ENCODE results near the gene DYSF. TPM values are rescaled to one million over a fixed set of nuclear protein-coding genes. Genes with fewer than 3 reads are reported as not detected.
"Not testable (repeated sequence)": the region's sequence is repeated elsewhere in the genome, so short reads cannot be mapped to it uniquely, and the experiment has no call there.

DYSF gene
- total and polyA plus RNA-seq, 8 donors: 1.1 to 5.5 (median 2.1) TPM

GRCh38 chr2:71483246-71483645 lies 29.9 kb downstream of the DYSF start:
- intact Hi-C loops (cut with DNase I): no loop called here
- Histone ChIP-seq H3K4me1 (no peaks in the 10 kb centered on the region), H3K27me3 (no peaks in the 10 kb centered on the region), H3K9me3 (no peaks in the 10 kb centered on the region), H3K4me3 (no peak overlapping the region), H3K36me3 (no peaks in the 10 kb centered on the region), H3K27ac (no peak overlapping the region)
- FAIRE-seq: no peak
- WGBS, 2 donors: 71 to 92% methylated on average over 10 of the region's 10 CpGs
- no peak for TF ChIP-seq CTCF (IDR thresholded peaks at IDR 0.05)
- no peak for ATAC-seq
- DNase-seq: no peak

GRCh38 chr2:71484354-71484753 lies 31.0 kb downstream of the DYSF start:
- no peak for TF ChIP-seq CTCF (IDR thresholded peaks at IDR 0.05)
- DNase-seq: no peak
- no peaks in the 10 kb centered on the region for H3K9me3 ChIP-seq
- no peaks in the 10 kb centered on the region for H3K4me1 ChIP-seq
- no peak for FAIRE-seq
- intact Hi-C loops (cut with DNase I): no loop called here
- WGBS, 2 donors: 78 to 89% methylated on average over 2 of the region's 2 CpGs
- no peak overlapping the region for H3K4me3 ChIP-seq
- no peaks in the 10 kb centered on the region for H3K36me3 ChIP-seq
- H3K27ac ChIP-seq: no peak overlapping the region
- no peak for ATAC-seq
- H3K27me3 ChIP-seq: no peaks in the 10 kb centered on the region

GRCh38 chr2:71486881-71487640 lies 33.7 kb downstream of the DYSF start:
- no peak for DNase-seq
- ATAC-seq: no peak
- H3K27ac ChIP-seq: no peak overlapping the region

GRCh38 chr2:71491551-71491950 lies 38.2 kb downstream of the DYSF start:
- 88 to 94% methylated on average over 3 of the region's 3 CpGs for WGBS, 2 donors
- H3K27ac ChIP-seq; DNase-seq; H3K4me3 ChIP-seq; ATAC-seq; H3K9me3 ChIP-seq; H3K36me3 ChIP-seq; FAIRE-seq; H3K4me1 ChIP-seq; intact Hi-C loops (cut with DNase I); H3K27me3 ChIP-seq: not testable (repeated sequence)

More at GRCh38 chr2:71486881-71487640, 33.7 kb downstream of the DYSF start:
- no peak for FAIRE-seq
- H3K4me1 ChIP-seq: no peaks in the 10 kb centered on the region
- H3K4me3 ChIP-seq: no peak overlapping the region
- H3K36me3 ChIP-seq: no peaks in the 10 kb centered on the region
- no peaks in the 10 kb centered on the region for H3K9me3 ChIP-seq
- TF ChIP-seq CTCF (IDR thresholded peaks at IDR 0.05): no peak
- 59 to 60% methylated on average over 11 of the region's 11 CpGs for WGBS, 2 donors
- intact Hi-C loops (cut with DNase I): no loop called here
- no peaks in the 10 kb centered on the region for H3K27me3 ChIP-seq

GRCh38 chr2:71492112-71492511 lies 38.8 kb downstream of the DYSF start:
- 74 to 82% methylated on average over 6 of the region's 6 CpGs for WGBS, 2 donors
- H3K27me3 ChIP-seq: no peaks in the 10 kb centered on the region
- FAIRE-seq (no peak), DNase-seq (no peak), ATAC-seq (peak in 1 of 4 donors; percentile 18)
- TF ChIP-seq CTCF (IDR thresholded peaks at IDR 0.05): no peak
- no peak overlapping the region for H3K27ac ChIP-seq
- no peaks in the 10 kb centered on the region for H3K4me1 ChIP-seq
- H3K4me3 ChIP-seq: no peak overlapping the region
- intact Hi-C loops (cut with DNase I): no loop called here
- H3K9me3 ChIP-seq: no peaks in the 10 kb centered on the region
- no peaks in the 10 kb centered on the region for H3K36me3 ChIP-seq
